PC-3 (cell line): Measurements from ENCODE around the gene SHTN1. TPM values are rescaled to one million over a fixed set of nuclear protein-coding genes. Genes with fewer than 3 reads are reported as not detected.

ENCODE experiments used
- ATAC-seq: fragments of 200-7000 bp; cut with Tn5 transposase; 2 replicates; pipeline ENCODE4 v1.9.1; 2020; ENCODE audit warnings: mild to moderate bottlenecking, moderate library complexity
- BruUV-seq: library from RNA; stranded (reverse); fragments of 400-500 nt; replicated peaks from 2 replicates; lab custom pipeline; 2021; lab: Mats Ljungman, UMichigan
- CTCF ChIA-PET: fragments of 300-600 bp; sonication (Branson Sonifier 250); formaldehyde crosslinking; loops from one replicate; lab custom pipeline; 2022; ENCODE audit warnings: antibody characterized with exemption; lab: Charles Lee
- POLR2A ChIA-PET: fragments of 300-600 bp; sonication (Branson Sonifier 250); formaldehyde crosslinking; loops from one replicate; lab custom pipeline; 2022; ENCODE audit warnings: antibody characterized with exemption; ENCODE audit not compliant: unreplicated experiment; lab: Charles Lee
- DNase-seq: peaks from one replicate; pipeline ENCODE4 v3.0.0-alpha.2; 2015
- H2AFZ ChIP-seq: fragments of 300-600 bp; sonication (generic); 2 replicates; pipeline ENCODE4 v1.6.0; 2016; ENCODE audit warnings: antibody characterized with exemption, low read length
- H3F3A ChIP-seq: fragments of 300-600 bp; sonication (generic); one replicate; pipeline ENCODE4 v1.6.0; 2017; ENCODE audit warnings: antibody characterized with exemption, low read length, control low read depth, mild to moderate bottlenecking; ENCODE audit not compliant: unreplicated experiment
- H3K27ac ChIP-seq: fragments of 300-600 bp; sonication (generic); 2 replicates; pipeline ENCODE4 v1.5.1; 2016; ENCODE audit warnings: mild to moderate bottlenecking, low read length
- H3K27me3 ChIP-seq: fragments of 300-600 bp; sonication (generic); 2 replicates; pipeline ENCODE4 v1.6.1; 2016; ENCODE audit warnings: low read length, mixed read lengths
- H3K36me3 ChIP-seq: fragments of 300-600 bp; sonication (generic); 2 replicates; pipeline ENCODE4 v1.6.1; 2016; ENCODE audit warnings: low read depth, mixed run types, low read length, mixed read lengths
- H3K4me1 ChIP-seq: fragments of 300-600 bp; sonication (generic); 2 replicates; pipeline ENCODE4 v1.5.1; 2016; ENCODE audit warnings: low read length; ENCODE audit not compliant: insufficient read depth
- H3K4me2 ChIP-seq: fragments of 300-600 bp; sonication (generic); 2 replicates; pipeline ENCODE4 v1.6.0; 2016; ENCODE audit warnings: low read length
- H3K4me3 ChIP-seq: fragments of 300-600 bp; sonication (generic); 2 replicates; pipeline ENCODE4 v1.5.1; 2016; ENCODE audit warnings: mild to moderate bottlenecking, low read length, mixed read lengths
- H3K79me2 ChIP-seq: fragments of 300-600 bp; sonication (generic); 2 replicates; pipeline ENCODE4 v1.6.1; 2017; ENCODE audit warnings: low read length, mixed read lengths
- H3K9ac ChIP-seq: fragments of 300-600 bp; sonication (generic); 2 replicates; pipeline ENCODE4 v1.6.0; 2016; ENCODE audit warnings: mild to moderate bottlenecking, low read length
- H3K9me2 ChIP-seq: fragments of 300-600 bp; sonication (generic); replicated peaks from 2 replicates; pipeline ENCODE4 v1.6.1; 2016; ENCODE audit warnings: mixed run types, low read length, mixed read lengths
- H3K9me3 ChIP-seq: fragments of 300-600 bp; sonication (generic); 2 replicates; pipeline ENCODE4 v1.6.1; 2016; ENCODE audit warnings: low read length, mixed read lengths
- H4K20me1 ChIP-seq: fragments of 300-600 bp; sonication (generic); 2 replicates; pipeline ENCODE4 v1.6.1; 2016; ENCODE audit warnings: low read length, mixed read lengths
- EZH2 ChIP-seq: fragments of 300-600 bp; sonication (generic); IDR thresholded peaks from one replicate; pipeline ENCODE4 v1.6.1; 2017; ENCODE audit warnings: antibody characterized with exemption, mild to moderate bottlenecking, low read length; ENCODE audit not compliant: unreplicated experiment
- EZH2phosphoT487 ChIP-seq: fragments of 300-600 bp; sonication (generic); IDR thresholded peaks from 2 replicates; pipeline ENCODE4 v1.6.1; 2018; ENCODE audit warnings: mild to moderate bottlenecking, antibody characterized with exemption, low read length, borderline replicate concordance
- intact Hi-C: fragments of 100-400 bp; cut with micrococcal nuclease; formaldehyde crosslinking; loops from 2 replicates; pipeline ENCODE4 v1.9.0; 2023
- total RNA-seq: library from RNA; depleted of rRNA; stranded (reverse); fragments of >200 nt; gene quantifications from 2 replicates; pipeline ENCODE4 v1.2.3, GENCODE V29; 2014; rRNA removed
- TF ChIP-seq, protein P1 (sequence below): fragments of 300-600 bp; sonication (generic); conservative IDR thresholded peaks from 2 replicates; pipeline ENCODE4 v1.5.1; 2017; ENCODE audit warnings: antibody characterized with exemption, low read depth, mild to moderate bottlenecking, low read length

Gene SHTN1
- total RNA-seq, 1 experiment from 2014 or later: 13.0 TPM

DNA sequence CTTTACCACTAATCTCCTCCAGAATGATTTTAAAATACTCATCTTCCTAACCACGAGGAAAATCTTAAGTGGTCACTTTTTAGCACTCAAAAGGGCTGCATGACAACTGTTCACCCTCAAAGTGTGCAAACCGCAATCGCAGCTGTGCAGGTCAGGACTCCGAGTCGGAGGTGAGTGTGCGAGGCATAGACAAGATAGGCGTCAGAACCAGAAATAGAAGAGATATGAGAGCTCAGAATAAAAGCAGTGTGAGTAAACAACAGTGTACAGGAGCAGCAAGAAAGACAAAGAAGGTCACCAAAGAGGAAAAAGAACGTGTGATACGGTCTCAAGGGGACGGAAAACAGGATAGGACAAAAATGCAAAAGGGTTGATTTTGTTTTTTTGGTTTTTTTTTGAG, 173.2 kb downstream of the SHTN1 start:
- ChIA-PET CTCF (no interaction called here), POLR2A (no interaction called here)
- Histone ChIP-seq H3K4me3 (no peak overlapping the region), H3K36me3 (no peaks in the 10 kb centered on the region), H3K9ac (no peak overlapping the region), H3K4me2 (no peak overlapping the region), H3F3A (no peaks in the 10 kb centered on the region), H2AFZ (no peak overlapping the region), H3K27ac (no peak overlapping the region), H3K79me2 (no peaks in the 10 kb centered on the region), H3K27me3 (no peaks in the 10 kb centered on the region), H3K9me3 (no peaks in the 10 kb centered on the region), H4K20me1 (no peaks in the 10 kb centered on the region), H3K9me2 (no peaks in the 10 kb centered on the region), H3K4me1 (no peaks in the 10 kb centered on the region)
- no TSS peak for BruUV-seq
- DNase-seq (no peak), ATAC-seq (no peak)
- TF ChIP-seq EZH2 (no peak), EZH2phosphoT487 (no peak)
- TF ChIP-seq, protein P1, sequence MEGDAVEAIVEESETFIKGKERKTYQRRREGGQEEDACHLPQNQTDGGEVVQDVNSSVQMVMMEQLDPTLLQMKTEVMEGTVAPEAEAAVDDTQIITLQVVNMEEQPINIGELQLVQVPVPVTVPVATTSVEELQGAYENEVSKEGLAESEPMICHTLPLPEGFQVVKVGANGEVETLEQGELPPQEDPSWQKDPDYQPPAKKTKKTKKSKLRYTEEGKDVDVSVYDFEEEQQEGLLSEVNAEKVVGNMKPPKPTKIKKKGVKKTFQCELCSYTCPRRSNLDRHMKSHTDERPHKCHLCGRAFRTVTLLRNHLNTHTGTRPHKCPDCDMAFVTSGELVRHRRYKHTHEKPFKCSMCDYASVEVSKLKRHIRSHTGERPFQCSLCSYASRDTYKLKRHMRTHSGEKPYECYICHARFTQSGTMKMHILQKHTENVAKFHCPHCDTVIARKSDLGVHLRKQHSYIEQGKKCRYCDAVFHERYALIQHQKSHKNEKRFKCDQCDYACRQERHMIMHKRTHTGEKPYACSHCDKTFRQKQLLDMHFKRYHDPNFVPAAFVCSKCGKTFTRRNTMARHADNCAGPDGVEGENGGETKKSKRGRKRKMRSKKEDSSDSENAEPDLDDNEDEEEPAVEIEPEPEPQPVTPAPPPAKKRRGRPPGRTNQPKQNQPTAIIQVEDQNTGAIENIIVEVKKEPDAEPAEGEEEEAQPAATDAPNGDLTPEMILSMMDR: no peak
- intact Hi-C loops: no loop called here

Other genes with a start within 250 kb of the SHTN1 start
- gene ENO4, start 155.7 kb downstream of the SHTN1 start, total RNA-seq: 0.35 TPM in 1 of 2 replicates, not detected in the other
- gene VAX1, start 133.1 kb upstream of the SHTN1 start, total RNA-seq: 0.12 and 0.98 TPM in 2 replicates
- not detected in 2 replicates for gene KCNK18, start 192.3 kb upstream of the SHTN1 start, total RNA-seq
- gene SLC18A2, start 235.9 kb upstream of the SHTN1 start, total RNA-seq: not detected in 2 replicates